ENCODE measurements around the gene ZNF148.
"Not testable (repeated sequence)": the region's sequence is repeated elsewhere in the genome, so short reads cannot be mapped to it uniquely, and the experiment has no call there.

ZNF148 gene

GRCh38 chr3:125375950-125376679, 990 bp upstream of the ZNF148 start:
- no peak for DNase-seq (ENCODE audit: low spot score)

DNA sequence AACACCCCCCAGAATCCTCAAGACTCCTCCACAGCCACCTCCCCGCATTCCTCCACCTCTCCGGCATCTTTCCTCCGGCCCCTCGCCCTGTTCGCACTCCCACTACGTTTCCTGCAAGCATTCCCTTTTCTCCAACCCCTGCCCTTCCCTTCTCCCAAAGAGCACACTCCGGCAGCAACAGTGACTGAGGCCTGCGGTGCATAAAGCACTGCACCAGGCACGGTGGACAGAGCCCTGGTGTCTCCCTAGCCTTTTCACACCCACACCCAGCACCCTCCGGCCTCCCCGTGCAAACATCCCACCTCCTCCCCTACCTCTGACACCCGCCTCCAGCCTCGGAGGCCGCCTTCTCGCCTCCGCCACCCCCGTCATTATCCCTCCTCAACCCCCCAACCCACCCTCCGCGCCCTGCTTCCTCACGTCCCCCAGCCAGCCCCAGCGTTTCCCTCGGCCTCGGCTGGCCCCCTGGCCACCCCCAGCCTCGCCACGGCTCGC, 577 bp downstream of the ZNF148 start:
- peak; percentile 39 for DNase-seq (ENCODE audit: low spot score)

DNA sequence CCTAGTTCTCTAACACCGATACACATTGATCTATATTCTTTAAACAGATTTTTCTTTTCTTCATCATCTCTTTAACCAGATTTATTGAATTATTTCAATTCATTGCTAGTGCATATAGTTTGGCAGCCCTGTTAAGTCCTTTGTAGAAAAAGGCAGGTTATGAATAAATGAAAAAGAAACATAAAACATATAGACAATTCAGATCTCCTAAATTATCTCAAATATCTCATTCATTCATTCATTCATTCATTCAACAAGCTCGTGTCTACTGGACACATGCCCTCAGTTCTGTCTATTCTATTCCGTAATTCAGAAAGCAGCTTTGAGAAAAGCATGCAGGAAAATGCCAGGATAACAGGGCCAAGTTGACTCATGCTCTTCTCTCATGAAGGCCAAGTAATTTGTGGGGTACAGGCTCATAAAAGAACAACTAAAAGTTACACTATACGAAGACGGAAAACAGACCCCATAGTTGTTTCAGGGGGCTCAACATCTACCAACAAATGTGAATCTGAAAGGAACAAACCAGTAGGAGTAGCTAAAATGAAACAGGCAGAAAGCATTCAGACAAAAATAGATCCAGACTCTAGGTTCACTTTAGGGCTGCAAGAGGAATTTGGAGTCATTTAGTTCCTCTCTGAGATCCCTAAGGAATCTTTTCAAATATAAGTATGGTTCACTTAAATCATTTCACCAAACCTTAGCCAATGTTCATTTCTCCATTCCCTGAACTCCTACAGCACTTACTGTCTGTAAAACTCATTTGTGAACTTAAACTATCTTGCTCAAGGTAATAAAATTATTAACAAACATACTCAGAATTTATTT, 7.5 kb downstream of the ZNF148 start:
- DNase-seq (ENCODE audit: low spot score) = peak; percentile 66

GRCh38 chr3:125366132-125366531, 9.0 kb downstream of the ZNF148 start:
- no peak for DNase-seq (ENCODE audit: low spot score)

- no peak for DNase-seq (ENCODE audit: low spot score)
These were observed 15.4 kb downstream of the ZNF148 start for GRCh38 chr3:125359700-125360099.

DNA sequence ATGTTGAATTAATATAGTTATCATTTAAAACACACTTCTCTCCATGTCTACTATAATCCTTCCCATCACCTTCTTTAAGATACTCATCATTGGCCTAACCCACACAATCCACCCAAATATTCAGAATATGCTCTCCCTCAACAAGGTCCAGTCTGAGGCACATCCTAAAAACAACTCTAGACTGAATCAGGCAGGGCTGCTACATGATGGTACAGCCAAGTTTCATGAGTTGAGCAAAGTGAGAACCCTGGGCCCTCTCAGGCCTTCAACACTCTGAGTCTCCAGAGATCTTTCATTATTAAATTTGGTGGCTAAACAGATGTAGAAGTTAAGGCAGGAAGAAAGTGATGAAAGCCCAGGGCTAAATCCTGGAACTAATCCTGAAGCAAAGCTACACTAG, 16.2 kb downstream of the ZNF148 start:
- no peak for DNase-seq (ENCODE audit: low spot score)

GRCh38 chr3:125357837-125358236, 17.3 kb downstream of the ZNF148 start:
- DNase-seq (ENCODE audit: low spot score) = no peak

DNA sequence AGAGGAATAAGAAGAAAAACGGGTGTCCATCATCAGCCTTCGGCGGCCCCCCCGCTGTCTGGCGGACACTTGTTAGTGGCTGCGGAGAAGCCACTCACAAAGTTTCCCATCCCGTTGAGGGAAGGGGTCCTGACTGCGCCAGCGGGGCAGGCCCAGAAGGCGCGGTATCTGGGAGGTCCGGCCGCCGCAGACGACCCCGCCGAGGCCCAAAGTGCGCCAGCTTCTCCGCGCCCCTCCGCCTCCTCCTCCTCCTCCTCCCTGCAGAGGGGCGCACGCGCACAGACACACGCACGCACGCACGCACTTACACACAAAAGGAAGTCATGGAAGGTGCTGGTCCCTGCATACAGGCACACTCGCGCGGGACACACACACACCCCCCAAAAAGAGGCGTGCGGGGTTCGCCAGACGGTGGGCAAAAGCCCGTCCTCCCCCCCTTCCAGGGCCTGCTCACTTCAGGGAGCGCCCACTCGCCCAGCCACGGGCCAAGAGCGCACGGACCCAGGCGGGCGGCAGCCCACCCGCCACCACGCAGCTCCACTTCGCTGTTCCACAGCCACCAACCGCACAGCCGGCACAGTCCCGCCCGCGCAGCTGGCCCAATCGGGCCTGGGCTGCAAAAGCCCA, 18.0 kb downstream of the ZNF148 start:
- peak; percentile 62 for DNase-seq (ENCODE audit: low spot score)

DNA sequence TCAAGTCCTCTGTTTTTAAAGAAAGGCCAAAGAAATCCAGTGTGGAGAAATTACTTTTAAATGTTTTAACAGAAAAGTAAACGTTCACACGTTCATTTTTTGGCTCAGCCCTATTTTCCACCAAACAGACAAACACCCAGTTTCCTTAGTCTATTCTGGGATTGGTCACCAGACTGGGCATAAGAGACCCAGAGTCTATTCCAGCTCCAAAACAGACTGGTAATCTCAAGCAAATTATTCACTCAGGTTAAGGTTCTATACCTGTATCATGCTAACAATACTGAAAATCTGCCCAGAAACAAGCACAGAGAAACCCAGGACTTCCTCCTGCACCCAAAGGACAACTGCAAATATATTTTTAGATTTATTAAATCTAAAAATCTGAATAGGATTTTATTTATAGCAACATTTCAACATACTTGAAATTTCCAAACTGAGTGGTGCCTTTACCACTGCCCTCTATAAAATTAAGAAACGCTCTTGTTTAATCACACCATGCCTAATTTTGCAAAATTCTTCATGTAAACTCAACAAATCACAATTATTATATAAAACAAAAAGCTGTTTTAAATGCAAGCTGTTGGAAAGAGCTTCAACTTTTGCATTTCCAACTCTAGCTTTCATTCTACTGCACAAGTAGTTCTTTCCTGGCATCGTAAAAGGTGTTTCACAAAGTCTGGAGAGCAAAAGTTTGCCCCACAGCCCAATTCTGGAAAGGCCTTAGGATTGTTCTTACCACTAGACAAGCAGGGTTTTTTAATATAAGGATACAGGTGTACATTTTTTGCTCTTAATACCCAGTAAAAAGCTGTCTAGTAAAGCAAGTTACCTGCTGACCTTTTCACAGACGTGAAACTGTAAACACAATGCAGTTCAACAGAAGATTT, 18.7 kb downstream of the ZNF148 start:
- no peak for DNase-seq (ENCODE audit: low spot score)

GRCh38 chr3:125353659-125354058, 21.5 kb downstream of the ZNF148 start:
- no peak for DNase-seq (ENCODE audit: low spot score)

- no peak for DNase-seq (ENCODE audit: low spot score)
These were observed 22.0 kb downstream of the ZNF148 start for GRCh38 chr3:125353128-125353527.

DNA sequence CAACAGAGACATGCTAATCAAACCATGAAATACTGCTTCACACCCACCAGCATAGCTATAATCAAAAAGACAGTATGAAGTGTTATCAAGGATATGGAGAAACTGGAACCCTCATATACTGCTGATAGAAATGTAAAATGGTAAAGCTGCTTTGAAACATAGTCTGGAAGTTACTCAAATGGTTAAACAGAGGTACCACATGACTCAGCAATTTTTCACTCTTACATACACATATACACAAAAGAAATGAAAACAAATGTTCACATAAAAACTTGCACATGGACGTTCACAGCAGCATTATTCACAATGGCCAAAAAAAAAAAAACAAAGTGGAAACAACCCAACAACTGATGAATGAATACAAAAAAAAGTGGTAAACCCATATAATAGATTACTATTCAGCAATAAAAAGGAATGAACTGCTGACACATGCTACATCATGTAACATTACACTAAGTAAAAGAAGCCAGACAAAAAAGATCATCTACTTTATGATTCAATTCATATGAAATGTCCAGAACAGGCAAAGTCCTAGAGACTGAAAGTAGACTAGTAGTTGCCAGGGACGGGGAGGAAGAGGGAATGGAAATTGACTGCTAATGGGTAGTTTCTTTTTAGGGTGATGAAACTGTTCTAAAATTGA, 23.2 kb downstream of the ZNF148 start:
- no peak for DNase-seq (ENCODE audit: low spot score)

GRCh38 chr3:125351152-125351551, 24.0 kb downstream of the ZNF148 start:
- no peak for DNase-seq (ENCODE audit: low spot score)

- DNase-seq (ENCODE audit: low spot score) = no peak
These were observed 24.5 kb downstream of the ZNF148 start for GRCh38 chr3:125350597-125350996.

DNA sequence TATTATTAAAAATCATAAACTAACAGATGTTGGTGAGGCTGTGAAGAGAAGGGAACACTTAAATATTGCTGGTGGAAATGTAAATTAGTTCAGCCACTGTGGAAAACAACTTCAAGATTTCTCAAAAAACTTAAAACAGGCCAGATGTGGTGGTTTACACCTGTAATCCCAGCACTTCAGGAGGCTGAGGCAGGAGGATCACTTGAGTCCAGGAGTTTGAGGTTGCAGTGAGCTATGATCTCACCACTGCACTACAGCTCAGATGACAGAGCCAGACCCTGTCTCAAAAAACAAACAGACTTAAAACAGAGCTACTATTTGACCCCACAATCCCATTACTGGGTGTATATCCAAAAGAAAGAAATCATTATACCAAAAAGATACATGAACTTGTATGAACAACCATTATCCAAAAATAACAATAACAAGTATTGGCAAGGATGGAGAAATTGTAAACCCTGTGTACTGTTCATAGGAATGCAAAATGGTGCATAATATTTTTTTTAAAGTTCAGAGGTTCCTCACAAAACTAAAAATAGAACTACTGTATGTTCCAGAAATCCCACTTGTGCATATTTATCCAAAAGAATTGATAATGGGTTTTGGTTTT, 25.5 kb downstream of the ZNF148 start:
- no peak for DNase-seq (ENCODE audit: low spot score)

GRCh38 chr3:125349055-125349454, 26.1 kb downstream of the ZNF148 start:
- DNase-seq (ENCODE audit: low spot score) = no peak

DNA sequence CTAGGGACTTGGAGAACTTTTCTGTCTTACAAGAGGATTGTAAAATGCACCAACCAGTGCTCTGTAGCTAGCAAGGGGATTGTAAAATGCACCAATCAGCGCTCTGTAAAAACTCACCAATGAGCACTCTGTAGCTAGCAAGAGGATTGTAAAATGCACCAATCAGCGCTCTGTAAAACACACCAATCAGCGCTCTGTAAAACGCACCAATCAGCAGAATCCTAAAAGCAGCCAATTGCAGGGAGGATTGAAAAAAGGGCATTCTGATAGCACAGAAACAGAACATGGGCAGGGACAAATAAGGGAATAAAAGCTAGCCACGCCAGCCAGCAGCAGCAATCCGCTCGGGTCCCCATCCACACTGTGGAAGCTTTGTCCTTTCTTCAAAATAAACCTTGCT, 31.8 kb downstream of the ZNF148 start:
- not testable (repeated sequence) for DNase-seq (ENCODE audit: low spot score)

GRCh38 chr3:125340121-125340520, 35.0 kb downstream of the ZNF148 start:
- no peak for DNase-seq (ENCODE audit: low spot score)

DNA sequence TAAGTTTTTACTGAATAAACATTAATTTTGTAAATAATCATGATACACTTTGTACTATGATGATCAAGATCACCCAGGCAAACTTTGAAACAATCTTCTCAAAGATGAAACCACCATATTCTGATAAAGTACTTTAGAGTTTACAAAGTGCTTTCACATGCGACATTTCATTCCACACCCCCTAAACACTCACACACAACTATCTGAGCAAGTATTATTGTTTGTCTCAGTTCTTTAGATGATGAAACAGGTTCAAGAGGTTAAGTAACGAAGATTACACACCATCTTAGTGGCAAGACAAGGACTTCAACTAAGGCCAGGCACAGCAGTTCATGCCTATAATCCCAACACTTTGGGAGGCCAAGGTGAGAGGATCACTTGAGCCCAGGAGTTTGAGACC, 37.6 kb downstream of the ZNF148 start:
- DNase-seq (ENCODE audit: low spot score) = no peak

GRCh38 chr3:125334675-125335560, 40.2 kb downstream of the ZNF148 start:
- DNase-seq (ENCODE audit: low spot score) = no peak

Measured in AG08395 (cell line).